ENCODE results near the gene TMA16. TPM values are rescaled to one million over a fixed set of nuclear protein-coding genes. Genes with fewer than 3 reads are reported as not detected.
"Not testable (repeated sequence)": the region's sequence is repeated elsewhere in the genome, so short reads cannot be mapped to it uniquely, and the experiment has no call there.

The TMA16 gene
- total RNA-seq (ENCODE audit: unreplicated experiment): 19.0 TPM
- long read RNA-seq, partial matches to known transcripts: 0 of 4 reads
- long read RNA-seq, other reads (novel, unspliced or antisense): 0 of 4 reads

- Mint-ChIP-seq H3K4me1 (ENCODE audit: unreplicated experiment) (peaks cover 7% of the 10 kb centered on the region), H3K27me3 (ENCODE audit: unreplicated experiment) (peaks cover 2% of the 10 kb centered on the region), H3K27ac (ENCODE audit: unreplicated experiment) (peak within 1 kb of the TSS; percentile 96), H3K9me3 (ENCODE audit: unreplicated experiment) (no peaks in the 10 kb centered on the region), H3K36me3 (ENCODE audit: low read depth, unreplicated experiment) (no peaks in the 10 kb centered on the region), H3K4me3 (ENCODE audit: unreplicated experiment) (peak within 1 kb of the TSS; percentile 99)
- no peak for TF ChIP-seq CTCF (IDR thresholded peaks at IDR 0.05; ENCODE audit: unreplicated experiment)
- DNase-seq (ENCODE audit: low spot score): peak; percentile 80
These were observed at the start of gene TMA16 for GRCh38 chr4:163494360-163495241. Gene TMA16 (plus strand): TSS chr4:163494690. CDS start chr4:163494802, 112 bp downstream.

GRCh38 chr4:163447023-163447422 is 47.5 kb upstream of the TMA16 start:
- H3K4me3 Mint-ChIP-seq (ENCODE audit: unreplicated experiment); H3K27ac Mint-ChIP-seq (ENCODE audit: unreplicated experiment); H3K9me3 Mint-ChIP-seq (ENCODE audit: unreplicated experiment); H3K4me1 Mint-ChIP-seq (ENCODE audit: unreplicated experiment); DNase-seq (ENCODE audit: low spot score); H3K27me3 Mint-ChIP-seq (ENCODE audit: unreplicated experiment); H3K36me3 Mint-ChIP-seq (ENCODE audit: low read depth, unreplicated experiment): not testable (repeated sequence)

GRCh38 chr4:163447481-163447880 is 47.0 kb upstream of the TMA16 start:
- TF ChIP-seq CTCF (IDR thresholded peaks at IDR 0.05; ENCODE audit: unreplicated experiment): no peak
- Mint-ChIP-seq H3K9me3 (ENCODE audit: unreplicated experiment) (no peaks in the 10 kb centered on the region), H3K4me1 (ENCODE audit: unreplicated experiment) (no peaks in the 10 kb centered on the region), H3K4me3 (ENCODE audit: unreplicated experiment) (no peak overlapping the region), H3K27ac (ENCODE audit: unreplicated experiment) (no peak overlapping the region), H3K27me3 (ENCODE audit: unreplicated experiment) (no peaks in the 10 kb centered on the region), H3K36me3 (ENCODE audit: low read depth, unreplicated experiment) (no peaks in the 10 kb centered on the region)
- no peak for DNase-seq (ENCODE audit: low spot score)

- TF ChIP-seq CTCF (IDR thresholded peaks at IDR 0.05; ENCODE audit: unreplicated experiment): no peak
- no peaks in the 10 kb centered on the region for H3K4me1 Mint-ChIP-seq (ENCODE audit: unreplicated experiment)
- H3K36me3 Mint-ChIP-seq (ENCODE audit: low read depth, unreplicated experiment): no peaks in the 10 kb centered on the region
- H3K4me3 Mint-ChIP-seq (ENCODE audit: unreplicated experiment): no peak overlapping the region
- H3K9me3 Mint-ChIP-seq (ENCODE audit: unreplicated experiment): no peaks in the 10 kb centered on the region
- no peak for DNase-seq (ENCODE audit: low spot score)
- H3K27me3 Mint-ChIP-seq (ENCODE audit: unreplicated experiment): no peaks in the 10 kb centered on the region
- no peak overlapping the region for H3K27ac Mint-ChIP-seq (ENCODE audit: unreplicated experiment)
These were observed 45.8 kb upstream of the TMA16 start for GRCh38 chr4:163448540-163449203.

GRCh38 chr4:163462556-163462955 is 31.9 kb upstream of the TMA16 start:
- Mint-ChIP-seq H3K9me3 (ENCODE audit: unreplicated experiment) (no peaks in the 10 kb centered on the region), H3K36me3 (ENCODE audit: low read depth, unreplicated experiment) (no peaks in the 10 kb centered on the region), H3K27ac (ENCODE audit: unreplicated experiment) (no peak overlapping the region), H3K4me1 (ENCODE audit: unreplicated experiment) (no peaks in the 10 kb centered on the region), H3K27me3 (ENCODE audit: unreplicated experiment) (no peaks in the 10 kb centered on the region), H3K4me3 (ENCODE audit: unreplicated experiment) (no peak overlapping the region)
- no peak for DNase-seq (ENCODE audit: low spot score)
- no peak for TF ChIP-seq CTCF (IDR thresholded peaks at IDR 0.05; ENCODE audit: unreplicated experiment)

Data from endothelial cell (in vitro differentiated cells).